Muscle layer of duodenum (tissue), 2 donors: Measurements from ENCODE around the gene PRF1.
"Not testable (repeated sequence)": the region's sequence is repeated elsewhere in the genome, so short reads cannot be mapped to it uniquely, and the experiment has no call there.

ENCODE experiments used
- H3K27ac ChIP-seq: one replicate; pipeline ENCODE4 v1.7.0; 2013; ENCODE audit warnings: mild to moderate bottlenecking, low read length
- H3K27me3 ChIP-seq: one replicate; pipeline ENCODE4 v1.7.0; 2013; ENCODE audit warnings: low read depth, mild to moderate bottlenecking, control low read depth, low read length
- H3K36me3 ChIP-seq, 2 donors: one replicate each; pipeline ENCODE4 v1.7.0; 2013; ENCODE audit warnings: low read length in 2 of 2, control low read depth in 1 of 2, mild to moderate bottlenecking in 1 of 2; ENCODE audit not compliant: insufficient read depth in 2 of 2, control insufficient read depth in 1 of 2
- H3K4me1 ChIP-seq, 2 donors: one replicate each; pipeline ENCODE4 v1.7.0; 2013; ENCODE audit warnings: low read length in 2 of 2, mild to moderate bottlenecking in 2 of 2, control low read depth in 1 of 2, moderate library complexity in 1 of 2; ENCODE audit not compliant: insufficient read depth in 2 of 2, control insufficient read depth in 1 of 2
- H3K4me3 ChIP-seq, 2 donors: one replicate each; pipeline ENCODE4 v1.7.0; 2013; ENCODE audit warnings: low read length in 2 of 2, low read depth in 1 of 2, mild to moderate bottlenecking in 1 of 2
- H3K9me3 ChIP-seq, 2 donors: one replicate each; pipeline ENCODE4 v1.7.0; 2013; ENCODE audit warnings: low read length in 2 of 2, control low read depth in 1 of 2, mild to moderate bottlenecking in 1 of 2; ENCODE audit not compliant: control insufficient read depth in 1 of 2
- donor health status: healthy.

Gene PRF1

DNA sequence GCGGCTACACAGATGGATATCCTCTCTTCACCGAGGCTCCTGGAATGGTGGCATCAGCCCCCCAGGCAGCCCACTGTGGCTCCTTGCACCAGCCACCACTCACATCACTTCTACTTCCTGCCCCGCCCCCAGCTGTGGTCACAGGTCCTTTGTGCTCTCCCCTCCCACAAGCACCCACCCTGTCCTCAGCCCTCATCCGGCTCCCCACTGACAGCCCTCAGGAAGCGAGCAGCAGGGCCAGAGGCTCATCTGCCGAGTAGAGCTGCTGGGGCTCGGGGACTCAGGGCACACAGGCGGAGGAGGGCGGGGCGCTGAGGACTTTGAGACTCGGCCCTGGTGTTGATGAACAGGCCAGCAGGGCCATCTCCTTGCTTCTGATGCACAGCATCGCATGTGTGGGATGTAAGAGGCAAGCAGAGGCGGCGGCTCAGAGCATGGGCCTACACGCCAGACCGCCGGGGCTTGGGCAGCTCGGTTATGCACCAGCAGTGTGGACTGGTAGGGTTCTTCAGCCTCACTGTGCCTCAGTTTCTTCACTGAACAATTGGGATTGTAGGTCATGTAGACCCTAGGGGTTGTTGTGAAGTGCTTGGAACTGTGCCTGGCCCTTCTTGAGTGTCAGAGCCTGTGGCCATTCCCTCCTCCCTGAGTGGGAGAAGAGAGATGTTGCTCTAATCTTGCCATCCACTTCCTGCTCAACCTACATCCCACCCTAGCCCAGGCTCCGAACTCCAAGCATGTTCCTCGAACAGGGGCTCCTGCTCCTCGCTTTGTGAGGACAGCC lies at the start of gene PRF1:
PRF1 (minus strand) TSS at position 77 of the 784 bp plus-strand sequence. CDS start 1,839 bp downstream, outside the sequence.
- no peaks in the 10 kb centered on the region for H3K36me3 ChIP-seq
- H3K9me3 ChIP-seq: no peaks in the 10 kb centered on the region
- H3K4me1 ChIP-seq: no peaks in the 10 kb centered on the region
- H3K27ac ChIP-seq: no peak within 1 kb of the TSS
- peak within 1 kb of the TSS in 1 of 2 donors; percentile 16 for H3K4me3 ChIP-seq
- H3K27me3 ChIP-seq: no peaks in the 10 kb centered on the region

- Histone ChIP-seq H3K27me3 (no peaks in the 10 kb centered on the region), H3K27ac (no peak overlapping the region), H3K36me3 (no peaks in the 10 kb centered on the region), H3K9me3 (peaks cover 0 to 2% of the 10 kb centered on the region in 2 donors), H3K4me3 (no peak overlapping the region), H3K4me1 (peaks cover 4 to 10% of the 10 kb centered on the region in 2 donors)
These were observed 49.1 kb upstream of the PRF1 start for GRCh38 chr10:70651661-70652060.

GRCh38 chr10:70650718-70651117 lies 48.2 kb upstream of the PRF1 start:
- H3K36me3 ChIP-seq: no peaks in the 10 kb centered on the region
- H3K4me3 ChIP-seq: no peak overlapping the region
- no peak overlapping the region for H3K27ac ChIP-seq
- H3K9me3 ChIP-seq: peaks cover 0 to 2% of the 10 kb centered on the region in 2 donors
- peaks cover 0 to 10% of the 10 kb centered on the region in 2 donors for H3K4me1 ChIP-seq
- no peaks in the 10 kb centered on the region for H3K27me3 ChIP-seq

DNA sequence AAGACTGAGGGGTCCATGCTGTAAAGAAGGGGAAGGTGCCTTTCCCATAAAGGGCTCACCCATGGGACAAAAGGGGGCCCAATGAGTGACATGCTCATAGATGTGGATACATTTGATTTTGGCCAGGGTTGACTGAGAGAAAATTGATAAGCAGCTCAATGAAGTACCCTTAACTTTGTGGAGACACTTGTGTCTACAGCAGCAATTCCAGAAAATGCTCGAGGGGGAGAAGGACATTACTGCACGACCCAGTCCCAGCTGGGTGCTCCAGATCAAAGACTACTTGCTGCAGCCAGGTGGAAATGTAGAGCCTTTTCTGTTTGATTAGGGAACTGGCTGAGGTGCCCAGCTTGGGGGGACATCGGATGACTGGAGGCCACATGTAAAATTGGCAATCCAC lies 47.6 kb upstream of the PRF1 start:
- Histone ChIP-seq H3K27me3 (no peaks in the 10 kb centered on the region), H3K9me3 (peaks cover 0 to 2% of the 10 kb centered on the region in 2 donors), H3K4me1 (peaks cover 0 to 10% of the 10 kb centered on the region in 2 donors), H3K4me3 (no peak overlapping the region), H3K27ac (no peak overlapping the region), H3K36me3 (no peaks in the 10 kb centered on the region)

- no peaks in the 10 kb centered on the region for H3K27me3 ChIP-seq
- H3K27ac ChIP-seq: no peak overlapping the region
- peaks cover 0 to 2% of the 10 kb centered on the region in 2 donors for H3K9me3 ChIP-seq
- no peak overlapping the region for H3K4me3 ChIP-seq
- no peaks in the 10 kb centered on the region for H3K36me3 ChIP-seq
- H3K4me1 ChIP-seq: peaks cover 0 to 10% of the 10 kb centered on the region in 2 donors
These were observed 47.0 kb upstream of the PRF1 start for GRCh38 chr10:70649526-70649925.

DNA sequence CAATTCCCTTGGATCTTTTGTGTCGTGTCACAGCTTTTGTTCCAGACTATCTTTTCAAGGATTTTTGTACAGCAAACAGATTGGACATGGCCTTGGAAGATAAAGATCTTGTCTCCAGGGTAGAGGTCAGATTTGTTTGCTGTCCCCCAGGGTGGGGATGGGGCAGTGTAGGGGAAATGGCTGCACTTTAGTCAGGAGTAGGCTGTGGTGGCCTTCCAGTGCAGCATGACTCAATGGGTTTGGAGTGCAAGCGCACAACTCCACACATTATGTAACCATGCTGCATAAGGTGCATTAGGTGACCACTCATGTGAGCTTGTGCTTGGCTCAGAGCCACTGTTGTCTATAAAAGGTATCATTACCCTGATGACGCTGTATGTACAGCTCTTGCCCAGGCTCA lies 45.9 kb upstream of the PRF1 start:
- peaks cover 0 to 6% of the 10 kb centered on the region in 2 donors for H3K4me1 ChIP-seq
- H3K9me3 ChIP-seq: peaks cover 0 to 2% of the 10 kb centered on the region in 2 donors
- H3K27ac ChIP-seq: no peak overlapping the region
- no peaks in the 10 kb centered on the region for H3K27me3 ChIP-seq
- H3K4me3 ChIP-seq: no peak overlapping the region
- no peaks in the 10 kb centered on the region for H3K36me3 ChIP-seq

GRCh38 chr10:70647086-70647485 lies 44.5 kb upstream of the PRF1 start:
- no peak overlapping the region for H3K27ac ChIP-seq
- H3K4me3 ChIP-seq: no peak overlapping the region
- H3K36me3 ChIP-seq: no peaks in the 10 kb centered on the region

GRCh38 chr10:70644959-70645358 lies 42.4 kb upstream of the PRF1 start:
- H3K4me1 ChIP-seq, H3K27me3 ChIP-seq, H3K27ac ChIP-seq, H3K9me3 ChIP-seq, H3K4me3 ChIP-seq, H3K36me3 ChIP-seq: not testable (repeated sequence)

More at GRCh38 chr10:70647086-70647485, 44.5 kb upstream of the PRF1 start:
- no peaks in the 10 kb centered on the region for H3K4me1 ChIP-seq
- peaks cover 0 to 2% of the 10 kb centered on the region in 2 donors for H3K9me3 ChIP-seq
- H3K27me3 ChIP-seq: no peaks in the 10 kb centered on the region

DNA sequence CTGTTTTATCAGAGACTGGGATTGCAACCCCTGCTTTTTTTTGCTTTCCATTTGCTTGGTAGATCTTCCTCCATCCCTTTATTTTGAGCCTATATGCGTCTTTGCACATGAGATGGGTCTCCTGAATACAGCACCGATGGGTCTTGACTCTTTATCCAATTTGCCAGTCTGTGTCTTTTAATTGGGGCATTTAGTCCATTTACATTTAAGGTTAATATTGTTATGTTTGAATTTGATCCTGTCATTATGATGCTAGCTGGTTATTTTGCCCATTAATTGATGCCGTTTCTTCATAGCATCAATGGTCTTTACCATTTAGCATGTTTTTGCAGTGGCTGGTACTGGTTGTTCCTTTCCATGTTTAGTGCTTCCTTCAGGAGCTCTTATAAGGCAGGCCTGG lies 40.7 kb upstream of the PRF1 start:
- not testable (repeated sequence) for H3K36me3 ChIP-seq, H3K9me3 ChIP-seq, H3K27ac ChIP-seq, H3K4me1 ChIP-seq, H3K27me3 ChIP-seq, H3K4me3 ChIP-seq

DNA sequence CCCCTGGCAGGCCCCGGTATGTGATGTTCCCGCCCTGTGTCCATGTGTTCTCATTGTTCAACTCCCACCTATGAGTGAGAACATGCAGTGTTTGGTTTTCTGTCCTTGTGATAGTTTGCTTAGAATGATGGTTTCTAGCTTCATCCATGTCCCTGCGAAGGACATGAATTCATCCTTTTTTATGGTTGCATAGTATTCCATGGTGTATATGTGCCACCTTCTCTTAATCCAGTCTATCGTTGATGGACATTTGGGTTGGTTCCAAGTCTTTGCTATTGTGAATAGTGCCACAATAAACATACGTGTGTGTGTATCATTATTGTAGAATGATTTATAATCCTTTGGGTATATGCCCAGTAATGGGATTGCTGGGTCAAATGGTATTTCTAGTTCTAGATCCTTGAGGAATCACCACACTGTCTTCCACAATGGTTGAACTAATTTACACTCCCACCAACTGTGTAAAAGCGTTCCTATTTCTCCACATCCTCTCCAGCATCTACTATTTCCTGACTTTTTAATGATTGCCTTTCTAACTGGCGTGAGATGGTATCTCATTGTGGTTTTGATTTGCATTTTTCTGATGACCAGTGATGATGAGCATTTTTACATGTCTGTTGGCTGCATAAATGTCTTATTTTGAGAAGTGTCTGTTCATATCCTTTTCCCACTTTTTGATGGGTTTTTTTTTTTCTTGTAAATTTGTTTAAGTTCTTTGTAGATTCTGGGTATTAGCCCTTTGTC lies 37.3 kb upstream of the PRF1 start:
- H3K27ac ChIP-seq, H3K27me3 ChIP-seq, H3K4me1 ChIP-seq, H3K4me3 ChIP-seq, H3K36me3 ChIP-seq, H3K9me3 ChIP-seq: not testable (repeated sequence)

- H3K27ac ChIP-seq, H3K36me3 ChIP-seq, H3K4me1 ChIP-seq, H3K27me3 ChIP-seq, H3K4me3 ChIP-seq, H3K9me3 ChIP-seq: not testable (repeated sequence)
These were observed 32.0 kb upstream of the PRF1 start for GRCh38 chr10:70634515-70634914.
